NCI-H345 (cell line): ENCODE measurements around the gene ZNF446.
A peak's percentile ranks its signal among the peaks of the same experiment; 100 is the strongest.
"Not testable (repeated sequence)": the region's sequence is repeated elsewhere in the genome, so short reads cannot be mapped to it uniquely, and the experiment has no call there.

Source experiments
- DNase-seq: peaks from one replicate; lab custom pipeline; 2025; lab: John Stamatoyannopoulos, UW

The ZNF446 gene

GRCh38 chr19:58470837-58471543 lies 5.2 kb upstream of the ZNF446 start:
- not testable (repeated sequence) for DNase-seq

- no peak for DNase-seq
These were observed 4.4 kb upstream of the ZNF446 start for GRCh38 chr19:58471736-58472135.

- no peak for DNase-seq
These were observed 2.4 kb upstream of the ZNF446 start for GRCh38 chr19:58473775-58474174.

- no peak for DNase-seq
These were observed 1.7 kb upstream of the ZNF446 start for GRCh38 chr19:58474291-58474996.

GRCh38 chr19:58474997-58475713 lies 997 bp upstream of the ZNF446 start:
- DNase-seq, result no peak

- DNase-seq, result no peak
These were observed 405 bp downstream of the ZNF446 start for GRCh38 chr19:58476498-58477015.

- DNase-seq, result no peak
These were observed 978 bp downstream of the ZNF446 start for GRCh38 chr19:58477130-58477529.

- DNase-seq, result no peak
These were observed 1.7 kb downstream of the ZNF446 start for GRCh38 chr19:58477871-58478270.

GRCh38 chr19:58479303-58479702 lies 3.2 kb downstream of the ZNF446 start:
- no peak for DNase-seq

GRCh38 chr19:58479736-58480480 lies 3.8 kb downstream of the ZNF446 start:
- no peak for DNase-seq

GRCh38 chr19:58480481-58480830 lies 4.3 kb downstream of the ZNF446 start:
- DNase-seq, result no peak

- DNase-seq, result no peak
These were observed 4.7 kb downstream of the ZNF446 start for GRCh38 chr19:58480831-58481230.

GRCh38 chr19:58482372-58482771 lies 6.2 kb downstream of the ZNF446 start:
- DNase-seq, result no peak

GRCh38 chr19:58483776-58484175 lies 7.6 kb downstream of the ZNF446 start:
- no peak for DNase-seq

GRCh38 chr19:58484349-58484748 lies 8.2 kb downstream of the ZNF446 start:
- DNase-seq, result not testable (repeated sequence)

- DNase-seq, result no peak
These were observed 15.2 kb downstream of the ZNF446 start for GRCh38 chr19:58491393-58491792.

GRCh38 chr19:58492265-58492664 lies 16.1 kb downstream of the ZNF446 start:
- DNase-seq, result no peak

GRCh38 chr19:58497634-58498170 lies 21.6 kb downstream of the ZNF446 start:
- DNase-seq, result no peak

GRCh38 chr19:58498316-58499020 lies 22.3 kb downstream of the ZNF446 start:
- DNase-seq, result no peak

- peak; percentile 98 for DNase-seq
These were observed 23.1 kb downstream of the ZNF446 start for GRCh38 chr19:58499021-58499927.
